Hepatocyte (in vitro differentiated cells): ENCODE data around the gene CTDSP2. TPM values are rescaled to one million over a fixed set of nuclear protein-coding genes. Genes with fewer than 3 reads are reported as not detected.

Experiments
- DNase-seq: peaks from one replicate; pipeline ENCODE4 v3.0.0-alpha.2; 2016; ENCODE audit warnings: low spot score
- H2AFZ ChIP-seq: fragments of 200-600 bp; sonication (generic); 2 replicates; pipeline ENCODE4 v1.6.0; 2016; ENCODE audit warnings: antibody characterized with exemption, mild to moderate bottlenecking
- H3K27ac ChIP-seq: fragments of 200-600 bp; sonication (generic); 2 replicates; pipeline ENCODE4 v1.5.1; 2016; ENCODE audit warnings: mild to moderate bottlenecking
- H3K27me3 ChIP-seq: fragments of 200-600 bp; sonication (generic); 2 replicates; pipeline ENCODE4 v1.6.1; 2016
- H3K36me3 ChIP-seq: fragments of 200-600 bp; sonication (generic); replicated peaks from 2 replicates; pipeline ENCODE4 v1.5.1; 2016; ENCODE audit warnings: low read depth; ENCODE audit not compliant: insufficient read depth
- H3K4me1 ChIP-seq: fragments of 200-600 bp; sonication (generic); 2 replicates; pipeline ENCODE4 v1.5.1; 2016; ENCODE audit warnings: mild to moderate bottlenecking, moderate library complexity; ENCODE audit not compliant: insufficient read depth
- H3K4me2 ChIP-seq: fragments of 200-600 bp; sonication (generic); 2 replicates; pipeline ENCODE4 v1.6.0; 2016
- H3K4me3 ChIP-seq: fragments of 200-600 bp; sonication (generic); 2 replicates; pipeline ENCODE4 v1.5.1; 2016; ENCODE audit warnings: mild to moderate bottlenecking
- H3K79me2 ChIP-seq: fragments of 200-600 bp; sonication (generic); 2 replicates; pipeline ENCODE4 v1.6.0; 2017; ENCODE audit warnings: mild to moderate bottlenecking
- H3K9me2 ChIP-seq: fragments of 200-600 bp; sonication (generic); replicated peaks from 2 replicates; pipeline ENCODE4 v1.6.0; 2017; ENCODE audit warnings: mild to moderate bottlenecking; ENCODE audit not compliant: insufficient read depth
- H3K9me3 ChIP-seq: fragments of 200-600 bp; sonication (generic); 2 replicates; pipeline ENCODE4 v1.5.1; 2016; ENCODE audit warnings: low read depth, mild to moderate bottlenecking
- H4K20me1 ChIP-seq: fragments of 200-600 bp; sonication (generic); 2 replicates; pipeline ENCODE4 v1.6.0; 2016; ENCODE audit warnings: mild to moderate bottlenecking; ENCODE audit not compliant: insufficient read depth, poor library complexity, severe bottlenecking
- EZH2 ChIP-seq: fragments of 200-600 bp; sonication (generic); IDR thresholded peaks from 2 replicates; pipeline ENCODE4 v1.6.1; 2016; ENCODE audit warnings: antibody characterized with exemption, mild to moderate bottlenecking, borderline replicate concordance
- EZH2phosphoT487 ChIP-seq: fragments of 200-600 bp; sonication (generic); IDR thresholded peaks from one replicate; pipeline ENCODE4 v1.6.1; 2018; ENCODE audit warnings: antibody characterized with exemption, mild to moderate bottlenecking, low read depth, moderate library complexity; ENCODE audit not compliant: unreplicated experiment, severe bottlenecking
- WGBS: methylation state at CpG from one replicate; pipeline ENCODE4 v1.1.6; 2016; ENCODE audit warnings: low lambda C conversion rate; ENCODE audit errors: missing lambda C conversion rate; 5-methylcytosine and 5-hydroxymethylcytosine counted together
- polyA plus RNA-seq: library from polyadenylated mRNA; unstranded; fragments of >200 nt; fragmentation: Nextera tagmentation; extraction: Ambion mirVana; gene quantifications from 2 replicates; pipeline ENCODE4 v1.2.1, GENCODE V29; 2016
- total RNA-seq: library from RNA; depleted of rRNA; stranded (reverse); fragments of >200 nt; gene quantifications from 2 replicates; pipeline ENCODE4 v1.2.3, GENCODE V29; 2014
- TF ChIP-seq, protein P1 (sequence below): fragments of 200-600 bp; sonication (generic); IDR thresholded peaks from 2 replicates; pipeline ENCODE4 v1.5.1; 2016; ENCODE audit warnings: antibody characterized with exemption, mild to moderate bottlenecking; ENCODE audit not compliant: poor library complexity

The CTDSP2 gene
- total and polyA plus RNA-seq, 2 experiments from 2014 or later, result 75.9 to 96.8 TPM

DNA sequence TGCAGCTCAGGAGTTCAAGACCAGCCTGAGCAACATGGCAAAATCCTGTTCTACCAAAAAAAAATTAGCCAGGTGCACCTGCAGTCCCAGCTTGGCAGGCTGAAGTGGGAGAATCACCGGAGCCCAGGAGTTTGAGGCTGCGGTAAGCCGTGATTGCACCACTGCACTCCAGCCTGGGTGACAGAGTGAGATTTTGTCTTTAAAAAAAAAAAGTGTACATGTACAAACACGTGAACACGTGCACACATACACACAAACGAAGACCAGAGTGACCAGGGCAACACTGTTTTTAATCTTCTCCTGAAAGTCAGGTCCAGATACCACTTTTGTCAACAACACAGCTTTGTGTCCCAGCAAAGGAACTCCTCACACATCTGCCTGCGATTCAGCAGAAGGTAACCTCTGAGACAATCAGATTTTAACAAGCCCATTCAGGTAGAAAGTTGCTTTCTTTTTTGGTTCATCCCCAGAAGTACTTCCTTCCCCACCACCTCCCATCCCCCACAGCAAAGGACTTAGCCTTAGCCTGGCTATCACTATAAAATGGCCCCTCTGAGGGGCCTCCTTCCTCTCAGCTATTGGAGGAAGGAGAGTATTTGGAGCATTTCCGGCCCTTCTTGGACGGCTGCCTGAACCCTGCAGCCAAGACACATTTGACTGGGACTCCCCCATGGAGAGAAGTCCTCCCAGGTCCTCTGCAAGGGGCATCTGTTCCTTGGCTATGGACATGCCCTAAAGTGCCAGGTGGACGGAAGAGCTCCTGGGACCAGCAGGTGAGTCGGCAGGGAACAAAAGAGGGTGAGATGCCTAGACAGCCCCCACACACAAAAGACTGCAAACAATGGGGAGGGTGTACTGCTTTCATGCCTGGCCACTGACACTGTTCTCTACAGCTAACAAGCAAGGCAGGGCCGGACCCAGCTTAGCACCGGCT lies 9.8 kb downstream of the CTDSP2 start:
- Histone ChIP-seq H3K36me3 (no peaks in the 10 kb centered on the region), H3K79me2 (peaks cover 100% of the 10 kb centered on the region), H3K9me3 (no peaks in the 10 kb centered on the region), H2AFZ (no peak overlapping the region), H3K9me2 (no peaks in the 10 kb centered on the region), H3K27me3 (no peaks in the 10 kb centered on the region), H3K4me2 (peak overlapping the region; percentile 91), H3K27ac (peak overlapping the region; percentile 71), H3K4me3 (no peak overlapping the region), H3K4me1 (peaks cover 95% of the 10 kb centered on the region), H4K20me1 (peaks cover 100% of the 10 kb centered on the region)
- DNase-seq, result peak; percentile 71
- 38% methylated on average over 13 of the region's 13 CpGs for WGBS
- no peak for TF ChIP-seq EZH2
- TF ChIP-seq EZH2phosphoT487, result no peak
- TF ChIP-seq, protein P1, sequence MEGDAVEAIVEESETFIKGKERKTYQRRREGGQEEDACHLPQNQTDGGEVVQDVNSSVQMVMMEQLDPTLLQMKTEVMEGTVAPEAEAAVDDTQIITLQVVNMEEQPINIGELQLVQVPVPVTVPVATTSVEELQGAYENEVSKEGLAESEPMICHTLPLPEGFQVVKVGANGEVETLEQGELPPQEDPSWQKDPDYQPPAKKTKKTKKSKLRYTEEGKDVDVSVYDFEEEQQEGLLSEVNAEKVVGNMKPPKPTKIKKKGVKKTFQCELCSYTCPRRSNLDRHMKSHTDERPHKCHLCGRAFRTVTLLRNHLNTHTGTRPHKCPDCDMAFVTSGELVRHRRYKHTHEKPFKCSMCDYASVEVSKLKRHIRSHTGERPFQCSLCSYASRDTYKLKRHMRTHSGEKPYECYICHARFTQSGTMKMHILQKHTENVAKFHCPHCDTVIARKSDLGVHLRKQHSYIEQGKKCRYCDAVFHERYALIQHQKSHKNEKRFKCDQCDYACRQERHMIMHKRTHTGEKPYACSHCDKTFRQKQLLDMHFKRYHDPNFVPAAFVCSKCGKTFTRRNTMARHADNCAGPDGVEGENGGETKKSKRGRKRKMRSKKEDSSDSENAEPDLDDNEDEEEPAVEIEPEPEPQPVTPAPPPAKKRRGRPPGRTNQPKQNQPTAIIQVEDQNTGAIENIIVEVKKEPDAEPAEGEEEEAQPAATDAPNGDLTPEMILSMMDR, result no peak

DNA sequence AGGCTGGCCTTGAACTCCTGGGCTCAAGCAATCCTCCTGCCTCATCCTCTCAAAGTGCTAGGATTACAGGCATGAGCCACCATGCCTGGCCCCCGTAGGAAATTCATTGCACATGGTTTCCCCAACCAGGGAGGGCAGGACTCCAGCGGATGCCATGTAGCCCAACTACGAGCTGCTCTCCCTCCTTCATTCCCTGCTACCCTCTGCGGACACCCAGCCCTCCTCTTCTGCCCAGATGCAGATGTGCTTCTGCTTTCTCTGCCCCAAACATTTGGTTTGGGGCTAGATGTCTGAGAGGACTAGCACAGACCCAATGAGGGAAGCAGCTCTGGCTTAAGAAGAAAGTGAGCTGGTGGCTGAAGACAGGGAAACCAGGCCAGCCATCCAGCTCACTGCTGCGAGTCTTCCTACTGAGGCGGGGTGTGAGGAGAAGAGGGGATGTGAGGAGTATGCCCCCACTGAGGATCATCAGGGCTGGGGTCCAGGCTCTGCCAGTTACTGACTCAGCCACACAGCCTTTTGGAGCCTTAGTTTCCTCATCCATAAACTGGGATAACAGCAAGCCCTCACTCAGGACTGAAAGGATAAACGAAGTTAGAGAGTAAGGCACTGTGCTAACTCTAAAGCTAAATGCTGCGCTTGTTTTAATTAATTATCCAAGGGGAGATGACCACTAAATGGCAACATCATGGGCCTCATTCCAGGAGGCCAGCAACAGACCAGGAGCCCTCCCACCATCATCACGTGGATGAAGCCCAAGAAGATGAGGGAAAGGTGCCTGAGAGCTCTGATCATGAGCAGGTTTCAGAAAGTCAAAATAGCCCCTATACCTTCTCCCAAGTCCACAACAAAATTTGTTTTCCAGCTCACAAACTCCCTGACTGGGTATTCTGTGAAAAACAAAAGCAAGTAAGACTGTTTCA lies 10.9 kb downstream of the CTDSP2 start:
- H3K27me3 ChIP-seq, result no peaks in the 10 kb centered on the region
- H3K36me3 ChIP-seq, result no peaks in the 10 kb centered on the region
- peaks cover 88% of the 10 kb centered on the region for H3K4me1 ChIP-seq
- no peak overlapping the region for H3K4me3 ChIP-seq
- no peak for DNase-seq
- no peak for TF ChIP-seq EZH2phosphoT487
- TF ChIP-seq, protein P1, result no peak
- TF ChIP-seq EZH2, result no peak
- no peaks in the 10 kb centered on the region for H3K9me3 ChIP-seq
- 75% methylated on average over 9 of the region's 9 CpGs for WGBS
- no peak overlapping the region for H2AFZ ChIP-seq
- H4K20me1 ChIP-seq, result peaks cover 99% of the 10 kb centered on the region
- peak overlapping the region; percentile 33 for H3K27ac ChIP-seq
- no peaks in the 10 kb centered on the region for H3K9me2 ChIP-seq
- H3K4me2 ChIP-seq, result peak overlapping the region; percentile 91
- H3K79me2 ChIP-seq, result peaks cover 99% of the 10 kb centered on the region

DNA sequence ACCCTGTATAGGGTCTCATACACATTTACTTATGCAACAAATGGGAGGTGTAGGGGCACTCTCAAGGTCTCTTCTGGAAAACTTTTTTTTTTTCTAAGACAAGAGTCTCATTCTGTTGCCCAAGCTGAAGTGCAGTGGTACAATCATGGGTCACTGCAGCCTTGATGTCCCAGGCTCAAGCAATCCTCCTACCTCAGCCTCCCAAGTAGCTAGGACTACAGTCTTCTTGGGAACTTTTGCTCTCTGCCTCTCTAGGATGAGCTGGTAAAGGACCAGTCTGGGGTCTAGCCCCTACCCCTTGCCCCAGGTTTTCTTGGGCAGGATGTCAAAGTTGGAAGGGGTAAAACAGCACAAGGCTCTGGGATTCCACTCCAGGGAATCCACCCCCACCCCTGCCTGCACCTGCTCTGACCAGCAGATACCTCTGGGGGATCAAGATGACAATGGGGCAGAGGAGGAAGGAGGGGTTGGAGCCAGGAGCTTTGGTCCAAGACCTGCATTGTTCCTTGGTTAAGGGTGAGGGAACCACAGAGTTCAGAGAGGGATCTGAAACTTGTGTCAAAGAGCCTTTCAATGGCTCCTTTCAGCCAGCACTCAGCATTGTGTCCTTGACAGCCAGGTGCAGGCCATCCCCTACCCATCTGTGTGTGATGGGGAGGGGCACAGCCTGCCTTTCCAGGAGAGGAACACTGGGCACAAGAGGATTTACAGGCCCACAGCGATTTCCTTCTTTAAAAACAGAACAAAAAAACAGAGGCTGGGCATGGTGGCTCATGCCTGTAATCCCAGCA lies 12.2 kb downstream of the CTDSP2 start:
- Histone ChIP-seq H3K4me1 (peaks cover 75% of the 10 kb centered on the region), H3K9me3 (no peaks in the 10 kb centered on the region), H3K36me3 (no peaks in the 10 kb centered on the region), H4K20me1 (peaks cover 99% of the 10 kb centered on the region), H3K27me3 (no peaks in the 10 kb centered on the region), H3K27ac (no peak overlapping the region), H3K4me2 (peak overlapping the region; percentile 24), H3K9me2 (no peaks in the 10 kb centered on the region), H3K4me3 (no peak overlapping the region), H2AFZ (no peak overlapping the region), H3K79me2 (peaks cover 99% of the 10 kb centered on the region)
- 36% methylated on average over 1 of the region's 1 CpG for WGBS
- TF ChIP-seq, protein P1, result no peak
- TF ChIP-seq EZH2 (no peak), EZH2phosphoT487 (no peak)
- DNase-seq, result no peak
